HL-60 (cell line): ENCODE data around the gene MTHFD1L.
"Not testable (repeated sequence)": the region's sequence is repeated elsewhere in the genome, so short reads cannot be mapped to it uniquely, and the experiment has no call there.

Experiments used
- DNase-seq, 2 experiments: peaks; one replicate each; pipeline ENCODE4 v3.0.0-alpha.2; 2010 to 2020; ENCODE audit warnings: low read depth in 1 of 2, low spot score in 1 of 2
- H3K27ac ChIP-seq: fragments of 250-450 bp; sonication (Bioruptor Pico); replicated peaks from 2 replicates; pipeline ENCODE4 v1.5.1; 2020; ENCODE audit warnings: mild to moderate bottlenecking, moderate library complexity
- H3K27me3 ChIP-seq: fragments of 250-450 bp; sonication (Bioruptor Pico); 2 replicates; pipeline ENCODE4 v1.5.1; 2021; ENCODE audit warnings: mild to moderate bottlenecking, moderate library complexity; ENCODE audit not compliant: insufficient read depth, poor library complexity, severe bottlenecking
- H3K4me3 ChIP-seq: replicated peaks from 2 replicates; pipeline ENCODE4 v1.5.1; 2011; ENCODE audit warnings: mild to moderate bottlenecking, control low read depth, low read length; ENCODE audit not compliant: insufficient read depth
- CTCF ChIP-seq: IDR thresholded peaks from one replicate; pipeline ENCODE4 v1.5.1; 2011; ENCODE audit warnings: low read length, control low read depth, inconsistent platforms; ENCODE audit not compliant: insufficient read depth
- GABPA ChIP-seq: IDR thresholded peaks from 2 replicates; pipeline ENCODE4 v1.6.1; 2012; ENCODE audit warnings: low read depth
- POLR2AphosphoS5 ChIP-seq: IDR thresholded peaks from 2 replicates; pipeline ENCODE4 v1.6.1; 2012; ENCODE audit warnings: low read depth
- REST ChIP-seq: IDR thresholded peaks from 2 replicates; pipeline ENCODE4 v1.6.1; 2012; ENCODE audit warnings: low read depth; ENCODE audit not compliant: insufficient replicate concordance
- SPI1 ChIP-seq: IDR thresholded peaks from 2 replicates; pipeline ENCODE4 v1.6.1; 2012; ENCODE audit warnings: low read depth, mild to moderate bottlenecking, borderline replicate concordance

MTHFD1L gene

GRCh38 chr6:151119823-151120524 lies 254.5 kb downstream of the MTHFD1L start:
- no peak for DNase-seq
- TF ChIP-seq GABPA (no peak), SPI1 (no peak), REST (no peak), CTCF (no peak), POLR2AphosphoS5 (no peak)
- Histone ChIP-seq H3K27ac (no peak overlapping the region), H3K27me3 (no peaks in the 10 kb centered on the region), H3K4me3 (no peak overlapping the region)

GRCh38 chr6:151121900-151122299 lies 256.4 kb downstream of the MTHFD1L start:
- DNase-seq = no peak
- Histone ChIP-seq H3K27ac (no peak overlapping the region), H3K27me3 (no peaks in the 10 kb centered on the region), H3K4me3 (no peak overlapping the region)
- TF ChIP-seq POLR2AphosphoS5 (no peak), REST (no peak), GABPA (no peak), CTCF (no peak), SPI1 (no peak)

GRCh38 chr6:151123641-151124040 lies 258.1 kb downstream of the MTHFD1L start:
- H3K27ac ChIP-seq, H3K27me3 ChIP-seq, DNase-seq, H3K4me3 ChIP-seq: not testable (repeated sequence)

- not testable (repeated sequence) for DNase-seq
Measured at GRCh38 chr6:151125242-151125641, 259.7 kb downstream of the MTHFD1L start.

GRCh38 chr6:151125651-151126416 lies 260.3 kb downstream of the MTHFD1L start:
- DNase-seq, H3K4me3 ChIP-seq, H3K27ac ChIP-seq, H3K27me3 ChIP-seq: not testable (repeated sequence)

More at GRCh38 chr6:151125242-151125641, 259.7 kb downstream of the MTHFD1L start:
- not testable (repeated sequence) for H3K4me3 ChIP-seq, H3K27me3 ChIP-seq, H3K27ac ChIP-seq

GRCh38 chr6:151126417-151126724 lies 260.9 kb downstream of the MTHFD1L start:
- not testable (repeated sequence) for H3K27ac ChIP-seq, DNase-seq, H3K27me3 ChIP-seq, H3K4me3 ChIP-seq

- not testable (repeated sequence) for H3K27me3 ChIP-seq, H3K4me3 ChIP-seq, DNase-seq, H3K27ac ChIP-seq
Measured at GRCh38 chr6:151127133-151127798, 261.8 kb downstream of the MTHFD1L start.
